SJSA1 (cell line): ENCODE data around the gene LTF. TPM values are rescaled to one million over a fixed set of nuclear protein-coding genes. Genes with fewer than 3 reads are reported as not detected.
"Not testable (repeated sequence)": the region's sequence is repeated elsewhere in the genome, so short reads cannot be mapped to it uniquely, and the experiment has no call there.

Experiments used
- DNase-seq, 2 experiments: peaks; one replicate each; pipeline ENCODE4 v3.0.0-alpha.2; 2015 to 2020; ENCODE audit warnings: low spot score in 2 of 2, low read depth in 1 of 2
- H3K27ac ChIP-seq: fragments of 250-450 bp; sonication (Bioruptor Pico); 2 replicates; pipeline ENCODE4 v1.5.1; 2020; ENCODE audit warnings: mild to moderate bottlenecking, moderate library complexity
- H3K27me3 ChIP-seq: fragments of 250-450 bp; sonication (Bioruptor Pico); replicated peaks from 2 replicates; pipeline ENCODE4 v1.5.1; 2020; ENCODE audit warnings: mild to moderate bottlenecking, moderate library complexity
- H3K36me3 ChIP-seq: fragments of 250-450 bp; sonication (Bioruptor Pico); 2 replicates; pipeline ENCODE4 v1.5.1; 2020; ENCODE audit warnings: mild to moderate bottlenecking
- H3K4me1 ChIP-seq: fragments of 250-450 bp; sonication (Bioruptor Pico); replicated peaks from 2 replicates; pipeline ENCODE4 v1.6.1; 2021; ENCODE audit warnings: mild to moderate bottlenecking
- H3K4me3 ChIP-seq: fragments of 250-450 bp; sonication (Bioruptor Pico); 2 replicates; pipeline ENCODE4 v1.5.1; 2020; ENCODE audit warnings: mild to moderate bottlenecking
- H3K9me3 ChIP-seq: fragments of 250-450 bp; sonication (Bioruptor Pico); replicated peaks from 2 replicates; pipeline ENCODE4 v1.5.1; 2020; ENCODE audit warnings: mild to moderate bottlenecking
- total RNA-seq: library from RNA; depleted of rRNA; stranded (reverse); fragments of >200 nt; shearing (Covaris generic); gene quantifications from 2 replicates; pipeline ENCODE4 v1.2.3, GENCODE V29; 2014

The LTF gene
- total RNA-seq, 1 experiment from 2014 or later = 0.08 TPM

- H3K27me3 ChIP-seq = no peaks in the 10 kb centered on the region
- peak overlapping the region; percentile 88 for H3K27ac ChIP-seq
- DNase-seq = peak in 1 of 2 experiments; percentile 18
- no peaks in the 10 kb centered on the region for H3K36me3 ChIP-seq
- no peaks in the 10 kb centered on the region for H3K9me3 ChIP-seq
- peaks cover 33% of the 10 kb centered on the region for H3K4me1 ChIP-seq
- no peak overlapping the region for H3K4me3 ChIP-seq
Observed at GRCh38 chr3:46496746-46497555, 32.2 kb upstream of the LTF start.

GRCh38 chr3:46495901-46496456 lies 31.3 kb upstream of the LTF start:
- H3K27me3 ChIP-seq = no peaks in the 10 kb centered on the region
- no peak overlapping the region for H3K4me3 ChIP-seq
- H3K9me3 ChIP-seq = no peaks in the 10 kb centered on the region
- peaks cover 28% of the 10 kb centered on the region for H3K4me1 ChIP-seq
- H3K27ac ChIP-seq = peak overlapping the region; percentile 88
- H3K36me3 ChIP-seq = no peaks in the 10 kb centered on the region
- DNase-seq = peak; percentile 80 to 87

- H3K4me1 ChIP-seq = peaks cover 31% of the 10 kb centered on the region
- not testable (repeated sequence) for H3K4me3 ChIP-seq, DNase-seq, H3K36me3 ChIP-seq, H3K27me3 ChIP-seq, H3K27ac ChIP-seq, H3K9me3 ChIP-seq
Observed at GRCh38 chr3:46494491-46494890, 29.8 kb upstream of the LTF start.

- Histone ChIP-seq H3K27ac (no peak overlapping the region), H3K9me3 (no peaks in the 10 kb centered on the region), H3K4me3 (no peak overlapping the region), H3K27me3 (no peaks in the 10 kb centered on the region), H3K36me3 (no peaks in the 10 kb centered on the region), H3K4me1 (peaks cover 34% of the 10 kb centered on the region)
- no peak for DNase-seq
Observed at GRCh38 chr3:46492890-46493547, 28.3 kb upstream of the LTF start.

- no peak overlapping the region for H3K27ac ChIP-seq
- no peak for DNase-seq
Observed at GRCh38 chr3:46491089-46492070, 26.7 kb upstream of the LTF start.

GRCh38 chr3:46490338-46491084 lies 25.8 kb upstream of the LTF start:
- H3K9me3 ChIP-seq = no peaks in the 10 kb centered on the region
- peaks cover 15% of the 10 kb centered on the region for H3K4me1 ChIP-seq
- no peaks in the 10 kb centered on the region for H3K27me3 ChIP-seq
- no peak for DNase-seq
- no peaks in the 10 kb centered on the region for H3K36me3 ChIP-seq
- peak overlapping the region; percentile 55; the same call in 1 of the 2 replicates for H3K27ac ChIP-seq
- no peak overlapping the region for H3K4me3 ChIP-seq

More at GRCh38 chr3:46491089-46492070, 26.7 kb upstream of the LTF start:
- Histone ChIP-seq H3K9me3 (no peaks in the 10 kb centered on the region), H3K27me3 (no peaks in the 10 kb centered on the region), H3K36me3 (no peaks in the 10 kb centered on the region), H3K4me1 (peaks cover 24% of the 10 kb centered on the region), H3K4me3 (no peak overlapping the region)

GRCh38 chr3:46489875-46490274 lies 25.2 kb upstream of the LTF start:
- Histone ChIP-seq H3K36me3 (no peaks in the 10 kb centered on the region), H3K27me3 (no peaks in the 10 kb centered on the region), H3K27ac (peak overlapping the region; percentile 55; the same call in 1 of the 2 replicates), H3K4me1 (peaks cover 15% of the 10 kb centered on the region), H3K4me3 (no peak overlapping the region), H3K9me3 (no peaks in the 10 kb centered on the region)
- DNase-seq = peak in 1 of 2 experiments; percentile 55

GRCh38 chr3:46489381-46489780 lies 24.7 kb upstream of the LTF start:
- Histone ChIP-seq H3K4me3 (no peak overlapping the region), H3K27ac (no peak overlapping the region), H3K27me3 (no peaks in the 10 kb centered on the region), H3K9me3 (no peaks in the 10 kb centered on the region), H3K36me3 (no peaks in the 10 kb centered on the region), H3K4me1 (peaks cover 15% of the 10 kb centered on the region)
- no peak for DNase-seq

GRCh38 chr3:46488735-46489361 lies 24.1 kb upstream of the LTF start:
- Histone ChIP-seq H3K9me3 (no peaks in the 10 kb centered on the region), H3K4me3 (no peak overlapping the region), H3K27me3 (no peaks in the 10 kb centered on the region), H3K4me1 (peaks cover 15% of the 10 kb centered on the region), H3K27ac (no peak overlapping the region), H3K36me3 (no peaks in the 10 kb centered on the region)
- DNase-seq = no peak

GRCh38 chr3:46485779-46486175 lies 21.1 kb upstream of the LTF start:
- H3K27me3 ChIP-seq = no peaks in the 10 kb centered on the region
- DNase-seq = no peak
- H3K4me3 ChIP-seq = no peak overlapping the region
- H3K9me3 ChIP-seq = no peaks in the 10 kb centered on the region
- peaks cover 32% of the 10 kb centered on the region for H3K4me1 ChIP-seq
- H3K36me3 ChIP-seq = no peaks in the 10 kb centered on the region
- no peak overlapping the region for H3K27ac ChIP-seq

- no peaks in the 10 kb centered on the region for H3K9me3 ChIP-seq
- no peak overlapping the region for H3K4me3 ChIP-seq
- H3K4me1 ChIP-seq = peaks cover 32% of the 10 kb centered on the region
- no peaks in the 10 kb centered on the region for H3K27me3 ChIP-seq
- H3K27ac ChIP-seq = no peak overlapping the region
- no peak for DNase-seq
- no peaks in the 10 kb centered on the region for H3K36me3 ChIP-seq
Observed at GRCh38 chr3:46484911-46485778, 20.4 kb upstream of the LTF start.

GRCh38 chr3:46484388-46484787 lies 19.7 kb upstream of the LTF start:
- Histone ChIP-seq H3K27me3 (no peaks in the 10 kb centered on the region), H3K4me3 (no peak overlapping the region), H3K36me3 (no peaks in the 10 kb centered on the region), H3K9me3 (no peaks in the 10 kb centered on the region), H3K27ac (no peak overlapping the region), H3K4me1 (peaks cover 32% of the 10 kb centered on the region)
- no peak for DNase-seq
